GM19395 (cell line): Measurements from ENCODE around the gene GFRA4.
"Not testable (repeated sequence)": the region's sequence is repeated elsewhere in the genome, so short reads cannot be mapped to it uniquely, and the experiment has no call there.

ENCODE experiments used
- ATAC-seq: cut with Tn5 transposase; IDR thresholded peaks from one replicate; pipeline ENCODE4 v1.9.1; 2021; ENCODE audit warnings: mild to moderate bottlenecking, moderate library complexity; ENCODE audit not compliant: unreplicated experiment

Gene GFRA4

DNA sequence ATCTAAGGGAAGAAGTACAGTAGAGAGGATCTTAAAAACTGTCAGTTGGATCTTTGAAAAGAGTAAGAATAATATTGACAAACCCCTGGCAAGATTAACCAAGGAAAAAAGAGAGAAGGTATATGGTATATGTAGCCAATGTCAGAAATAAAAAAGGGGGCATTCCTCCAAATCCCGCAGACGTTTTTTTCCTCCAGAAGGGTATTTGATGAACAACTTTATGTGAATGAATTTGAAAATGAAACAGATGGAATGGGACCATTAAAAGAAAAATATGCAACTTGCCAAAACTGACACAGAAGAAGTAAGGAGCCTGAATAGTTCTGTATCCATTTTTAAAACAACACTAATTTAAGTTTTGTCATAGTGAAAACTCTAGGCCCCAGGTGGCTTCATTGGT, 35.7 kb downstream of the GFRA4 start:
- ATAC-seq = no peak

DNA sequence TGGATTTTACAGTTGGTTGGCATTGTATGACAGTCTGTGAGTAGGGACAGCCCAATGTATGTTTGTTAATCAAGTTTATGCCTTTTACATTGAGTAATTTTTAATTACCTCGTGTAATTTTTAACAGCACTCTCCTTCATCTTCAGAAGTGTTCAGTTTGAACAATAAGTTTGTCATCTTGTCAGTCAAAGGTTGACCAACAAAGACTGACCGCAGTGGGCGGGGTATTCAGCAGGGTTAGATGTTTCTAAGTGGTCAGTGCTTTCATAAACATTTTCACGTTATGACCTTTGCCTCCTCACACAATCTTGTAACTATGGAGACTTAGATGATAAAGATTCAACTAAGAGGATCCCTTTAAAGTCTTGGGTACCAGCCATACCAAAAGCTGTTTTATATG, 40.8 kb downstream of the GFRA4 start:
- no peak for ATAC-seq

DNA sequence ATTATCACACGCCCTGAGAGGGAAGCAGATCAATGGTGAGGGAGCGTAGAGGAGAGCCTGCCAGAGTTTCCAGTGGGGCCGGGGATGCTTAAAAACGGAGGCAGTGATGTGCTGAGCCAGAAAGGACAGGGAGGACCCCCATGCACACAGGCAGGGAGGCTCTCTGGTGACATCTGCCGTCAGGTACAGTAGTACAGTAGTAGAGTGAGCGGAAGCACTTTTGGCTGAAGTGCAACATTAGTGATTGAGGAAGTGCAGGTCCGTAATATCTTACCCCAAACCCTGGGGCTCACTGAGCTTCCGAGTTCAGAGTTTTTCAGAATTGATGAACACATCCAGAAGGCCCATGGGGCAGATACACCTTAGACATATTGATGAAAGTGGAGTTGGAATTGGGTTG, 42.1 kb downstream of the GFRA4 start:
- ATAC-seq = no peak

DNA sequence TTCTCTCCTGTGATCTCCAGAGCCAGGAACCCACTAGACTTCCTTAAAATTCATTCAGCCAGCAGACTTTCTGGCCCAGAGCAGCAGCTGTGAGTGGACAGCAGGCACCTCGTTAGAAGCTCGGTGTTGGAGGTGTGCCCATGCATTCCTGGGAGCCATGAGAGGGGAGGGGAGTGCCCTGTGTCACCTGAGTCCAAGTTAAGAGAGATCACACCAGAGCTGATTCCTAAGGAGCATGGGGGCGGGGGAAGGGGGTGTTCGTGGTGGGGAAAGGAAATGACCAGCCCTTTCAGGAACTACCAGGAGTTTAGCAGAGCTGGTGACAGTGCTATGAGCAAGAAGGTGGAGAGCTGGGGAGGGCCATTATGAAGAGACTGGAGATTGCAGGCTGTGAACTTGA, 46.9 kb downstream of the GFRA4 start:
- ATAC-seq = no peak

DNA sequence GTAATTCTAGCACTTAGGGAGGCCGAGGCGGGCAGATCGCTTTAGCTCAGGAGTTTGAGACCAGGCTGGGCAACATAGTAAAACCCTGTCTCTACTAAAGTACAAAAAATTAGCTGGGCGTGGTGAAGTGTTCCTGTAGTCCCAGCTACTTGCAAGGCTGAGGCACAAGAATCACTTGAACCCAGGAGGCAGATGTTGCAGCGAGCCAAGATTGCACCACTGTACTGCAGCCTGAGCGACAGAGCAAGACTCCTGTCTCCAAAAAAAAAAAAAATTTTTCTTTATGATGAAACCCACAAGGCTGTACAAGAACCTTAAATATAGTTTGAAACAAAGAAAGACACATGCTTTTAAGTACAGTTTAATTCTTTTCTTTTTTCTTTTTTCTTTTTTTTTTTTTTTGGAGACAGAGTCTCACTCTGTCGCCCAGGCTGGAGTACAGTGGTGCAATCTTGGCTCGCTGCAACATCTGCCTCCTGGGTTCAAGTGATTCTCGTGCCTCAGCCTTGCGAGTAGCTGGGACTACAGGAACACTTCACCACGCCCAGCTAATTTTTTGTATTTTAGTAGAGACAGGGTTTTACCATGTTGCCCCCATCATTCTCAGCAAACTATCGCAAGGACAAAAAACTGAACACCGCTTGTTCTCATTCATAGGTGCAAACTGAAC, 47.9 kb downstream of the GFRA4 start:
- ATAC-seq = not testable (repeated sequence)

DNA sequence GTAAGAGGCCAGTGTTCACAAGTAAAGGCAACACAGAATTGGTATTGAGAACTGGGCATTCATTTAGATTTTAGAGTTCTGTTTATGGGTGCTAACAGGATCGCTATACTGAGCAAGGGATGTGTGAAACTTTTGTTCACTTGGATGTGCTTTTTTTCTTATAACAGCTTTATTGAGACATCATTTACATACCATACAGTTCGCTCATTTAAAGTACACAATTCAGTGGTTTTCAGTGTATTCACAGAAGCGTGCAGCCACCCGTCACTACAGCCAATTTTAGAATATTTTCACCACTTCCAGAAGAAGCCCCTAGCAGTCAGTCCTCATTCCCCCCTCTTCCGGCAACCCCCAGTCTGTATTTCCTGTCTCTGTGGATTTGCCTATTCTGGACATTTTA, 48.7 kb downstream of the GFRA4 start:
- ATAC-seq = no peak

DNA sequence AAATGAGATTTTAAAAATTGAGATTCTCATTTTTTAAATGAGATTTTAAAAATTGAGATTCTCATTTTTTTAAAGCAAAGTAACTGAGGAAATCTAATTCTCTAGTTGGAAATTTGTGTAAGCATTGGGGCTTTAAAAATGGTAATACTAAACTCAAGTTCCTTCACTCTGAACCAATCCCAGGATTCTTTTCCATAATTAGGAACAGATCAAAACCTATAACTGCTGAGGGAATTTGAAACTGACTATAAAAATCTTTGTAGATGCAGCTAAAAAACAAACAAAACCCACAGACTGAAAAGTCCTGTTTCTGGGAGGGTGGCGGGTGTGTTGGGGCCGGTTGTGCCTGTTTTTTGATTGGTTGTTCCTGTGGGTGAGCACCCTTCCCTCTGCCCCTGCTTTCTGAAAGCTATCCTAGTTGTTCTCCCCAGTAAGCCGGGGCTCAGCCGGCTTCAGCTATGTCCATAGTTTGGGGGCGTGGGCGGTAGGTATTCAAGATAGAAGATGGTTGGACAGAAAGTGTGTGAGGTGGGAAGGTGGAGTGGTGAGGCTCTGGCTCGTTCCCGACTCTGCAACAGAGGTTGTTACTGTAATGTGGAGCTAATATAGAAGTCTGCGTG, 49.3 kb downstream of the GFRA4 start:
- ATAC-seq = no peak

DNA sequence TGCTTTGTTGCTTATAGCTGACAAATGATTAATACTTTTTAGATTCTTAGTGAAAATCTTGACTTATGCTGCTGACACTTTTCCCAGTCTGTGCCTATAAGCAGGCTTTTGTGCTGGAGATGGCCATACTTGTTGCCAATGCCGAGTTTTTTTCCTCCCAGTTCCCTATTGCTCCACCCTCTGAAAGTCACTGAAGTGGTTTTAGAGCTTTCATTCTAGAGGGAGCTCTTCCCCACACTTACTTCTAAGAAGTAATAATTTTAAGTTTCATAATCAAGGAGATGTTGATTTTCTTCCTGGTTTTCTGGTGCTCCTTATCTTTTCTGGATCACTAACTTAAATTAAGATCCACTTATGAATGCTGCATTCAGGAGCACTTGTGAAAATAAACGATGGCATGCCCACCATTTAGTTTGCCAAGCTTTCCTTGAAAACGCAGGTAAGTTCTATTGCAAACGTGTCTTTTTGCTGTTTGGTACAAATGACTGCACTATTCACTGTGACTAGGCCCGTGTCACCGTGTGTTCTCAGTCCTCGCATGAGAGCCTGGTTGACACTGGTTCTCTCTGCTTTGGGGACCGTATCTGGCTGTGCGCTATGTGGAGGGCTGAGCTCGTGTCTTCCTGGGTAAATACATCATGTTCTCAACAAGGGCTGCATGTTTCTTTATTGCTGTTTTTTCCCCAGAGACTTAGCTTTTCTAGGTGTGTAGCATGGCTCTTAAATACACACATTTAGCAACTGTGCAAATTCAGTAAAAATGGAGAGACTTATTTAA, 50.2 kb downstream of the GFRA4 start:
- no peak for ATAC-seq

DNA sequence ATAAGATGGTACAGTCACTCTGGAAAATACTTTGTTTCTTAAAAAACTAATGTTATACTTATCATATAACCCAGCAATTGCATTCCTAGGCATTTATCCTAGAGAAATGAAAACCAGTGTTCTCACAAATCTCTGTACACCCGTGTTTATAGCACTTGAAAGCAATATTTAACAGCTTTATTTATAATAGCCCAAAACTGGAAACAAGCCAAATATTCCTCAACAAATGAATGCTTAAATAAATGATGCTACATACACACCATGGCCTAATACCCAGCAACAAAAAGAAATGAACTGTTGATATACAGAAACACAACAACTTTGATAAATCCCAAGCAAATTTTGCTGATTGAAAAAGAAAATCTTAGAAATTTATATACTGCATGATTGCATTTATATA, 51.3 kb downstream of the GFRA4 start:
- ATAC-seq = no peak
